ENCODE data around the gene HAUS6. TPM values are rescaled to one million over a fixed set of nuclear protein-coding genes. Genes with fewer than 3 reads are reported as not detected.

Gene HAUS6
- polyA plus RNA-seq, 1 donor (not counting 4 experiments of a cell fraction or from before 2014, with no cell fraction given), result 15.7 TPM

DNA sequence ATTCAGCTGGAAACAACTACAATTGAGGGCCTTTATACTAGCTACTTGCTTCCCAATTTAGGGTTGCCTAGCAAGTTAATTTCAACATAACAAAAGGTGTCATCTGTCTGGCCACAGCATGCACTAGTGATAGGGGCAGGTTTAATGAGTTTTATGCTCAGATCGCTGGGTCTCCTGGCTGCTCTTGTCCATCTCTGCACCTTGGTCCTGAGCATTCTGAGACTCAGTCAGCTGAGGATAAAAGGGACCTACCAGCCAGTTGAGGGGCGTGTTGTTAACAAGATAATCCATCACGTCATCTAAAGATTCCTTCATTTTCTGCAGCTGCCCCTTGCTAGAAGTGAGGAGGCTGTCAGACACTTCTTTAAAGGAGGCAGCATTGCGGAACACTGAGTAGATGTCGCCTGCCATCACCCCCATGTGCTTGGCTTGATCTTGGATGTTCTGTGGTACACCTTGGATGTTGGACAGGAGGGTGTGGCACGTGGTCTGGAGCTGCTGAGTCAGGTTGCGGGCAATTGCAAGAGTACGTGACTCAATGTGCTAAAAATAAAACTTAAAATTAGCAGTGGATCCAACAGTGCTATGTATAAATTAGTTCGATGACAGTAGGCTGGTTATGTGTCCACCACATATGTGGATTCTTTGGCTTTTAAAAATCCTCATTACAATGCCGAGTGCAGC is 13.5 kb upstream of the HAUS6 start:
- Histone ChIP-seq H3K9me1 (ENCODE audit: control insufficient read depth, extremely low read depth, insufficient read depth, low read length) (peaks cover 3% of the 10 kb centered on the region), H3K4me3 (ENCODE audit: control insufficient read depth in 2 of 3, extremely low read depth in 1 of 3, insufficient read depth in 2 of 3, low read depth in 1 of 3, low read length in 3 of 3) (no peak overlapping the region), H3K4me1 (ENCODE audit: control insufficient read depth, extremely low read depth, insufficient read depth, low read length) (peaks cover 41% of the 10 kb centered on the region), H3K27me3 (ENCODE audit: control insufficient read depth, extremely low read depth, insufficient read depth, low read length) (no peaks in the 10 kb centered on the region), H3K27ac (ENCODE audit: control insufficient read depth, insufficient read depth, low read length) (peak overlapping the region; percentile 52), H3K4me2 (ENCODE audit: control insufficient read depth, extremely low read depth, insufficient read depth, low read depth, low read length) (peak overlapping the region; percentile 27), H3K36me3 (ENCODE audit: control insufficient read depth in 2 of 2, extremely low read depth in 1 of 2, insufficient read depth in 2 of 2, low read length in 2 of 2) (peaks cover 14 to 25% of the 10 kb centered on the region in 2 experiments), H3K79me2 (ENCODE audit: control insufficient read depth, insufficient read depth, low read length) (no peaks in the 10 kb centered on the region), H3K9me3 (ENCODE audit: control insufficient read depth, low read depth, low read length) (no peaks in the 10 kb centered on the region), H3K9ac (ENCODE audit: control insufficient read depth, extremely low read depth, insufficient read depth, low read length) (no peak overlapping the region), H4K20me1 (ENCODE audit: control insufficient read depth, extremely low read depth, insufficient read depth, low read length) (no peaks in the 10 kb centered on the region), H2AFZ (ENCODE audit: control insufficient read depth, low read length) (no peak overlapping the region)
- TF ChIP-seq, protein P1, sequence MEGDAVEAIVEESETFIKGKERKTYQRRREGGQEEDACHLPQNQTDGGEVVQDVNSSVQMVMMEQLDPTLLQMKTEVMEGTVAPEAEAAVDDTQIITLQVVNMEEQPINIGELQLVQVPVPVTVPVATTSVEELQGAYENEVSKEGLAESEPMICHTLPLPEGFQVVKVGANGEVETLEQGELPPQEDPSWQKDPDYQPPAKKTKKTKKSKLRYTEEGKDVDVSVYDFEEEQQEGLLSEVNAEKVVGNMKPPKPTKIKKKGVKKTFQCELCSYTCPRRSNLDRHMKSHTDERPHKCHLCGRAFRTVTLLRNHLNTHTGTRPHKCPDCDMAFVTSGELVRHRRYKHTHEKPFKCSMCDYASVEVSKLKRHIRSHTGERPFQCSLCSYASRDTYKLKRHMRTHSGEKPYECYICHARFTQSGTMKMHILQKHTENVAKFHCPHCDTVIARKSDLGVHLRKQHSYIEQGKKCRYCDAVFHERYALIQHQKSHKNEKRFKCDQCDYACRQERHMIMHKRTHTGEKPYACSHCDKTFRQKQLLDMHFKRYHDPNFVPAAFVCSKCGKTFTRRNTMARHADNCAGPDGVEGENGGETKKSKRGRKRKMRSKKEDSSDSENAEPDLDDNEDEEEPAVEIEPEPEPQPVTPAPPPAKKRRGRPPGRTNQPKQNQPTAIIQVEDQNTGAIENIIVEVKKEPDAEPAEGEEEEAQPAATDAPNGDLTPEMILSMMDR (optimal IDR thresholded peaks at IDR 0.05 in 1 of 3, IDR thresholded peaks at IDR 0.05 in 1 of 3, conservative IDR thresholded peaks at IDR 0.05 in 1 of 3; ENCODE audit: extremely low read depth in 1 of 3, insufficient read depth in 2 of 3, low read length in 3 of 3), result no peak
- no peak for TF ChIP-seq EZH2 (IDR thresholded peaks at IDR 0.05; ENCODE audit: low read length)
- FAIRE-seq (peak; percentile 79), DNase-seq (ENCODE audit: low read depth, low spot score) (no peak)
- dilution Hi-C loops (cut with MboI; ENCODE audit: extremely low pct_ligation_motif_present, low sequenced_read_pairs), result no loop called here

DNA sequence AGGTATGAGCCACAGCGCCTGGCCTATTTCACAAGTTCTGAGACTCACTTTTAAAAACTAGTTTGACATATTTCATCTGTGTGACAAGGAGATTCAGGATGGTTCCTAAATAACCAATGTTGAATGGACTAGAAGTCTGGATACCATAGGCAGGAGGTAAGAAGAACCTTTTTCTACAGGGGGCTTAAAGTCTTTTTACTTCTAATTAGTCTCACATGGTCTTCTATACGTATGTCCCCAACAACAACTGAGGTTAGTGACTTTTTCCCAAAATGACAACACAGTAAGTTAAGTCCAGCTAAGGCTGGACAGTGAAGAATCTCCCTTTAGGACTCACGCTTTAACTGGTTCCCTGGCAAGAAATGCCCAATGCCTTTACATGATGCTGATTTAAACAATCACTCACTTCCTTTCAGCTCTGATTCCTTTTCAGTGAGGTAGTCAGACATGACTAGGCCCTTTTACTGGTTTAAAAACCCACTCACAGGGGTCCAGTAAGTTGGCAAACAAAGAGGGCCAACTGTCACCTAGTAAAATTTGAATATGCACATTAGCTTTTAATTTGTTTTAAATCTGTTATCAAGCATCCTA is 12.1 kb upstream of the HAUS6 start:
- Histone ChIP-seq H2AFZ (ENCODE audit: control insufficient read depth, low read length) (no peak overlapping the region), H3K4me1 (ENCODE audit: control insufficient read depth, extremely low read depth, insufficient read depth, low read length) (peaks cover 36% of the 10 kb centered on the region), H3K9me3 (ENCODE audit: control insufficient read depth, low read depth, low read length) (no peaks in the 10 kb centered on the region), H3K4me3 (ENCODE audit: control insufficient read depth in 2 of 3, extremely low read depth in 1 of 3, insufficient read depth in 2 of 3, low read depth in 1 of 3, low read length in 3 of 3) (no peak overlapping the region), H3K27ac (ENCODE audit: control insufficient read depth, insufficient read depth, low read length) (no peak overlapping the region), H3K79me2 (ENCODE audit: control insufficient read depth, insufficient read depth, low read length) (no peaks in the 10 kb centered on the region), H3K36me3 (ENCODE audit: control insufficient read depth in 2 of 2, extremely low read depth in 1 of 2, insufficient read depth in 2 of 2, low read length in 2 of 2) (peaks cover 9 to 22% of the 10 kb centered on the region in 2 experiments), H3K4me2 (ENCODE audit: control insufficient read depth, extremely low read depth, insufficient read depth, low read depth, low read length) (no peak overlapping the region), H3K9ac (ENCODE audit: control insufficient read depth, extremely low read depth, insufficient read depth, low read length) (no peak overlapping the region), H3K27me3 (ENCODE audit: control insufficient read depth, extremely low read depth, insufficient read depth, low read length) (no peaks in the 10 kb centered on the region), H4K20me1 (ENCODE audit: control insufficient read depth, extremely low read depth, insufficient read depth, low read length) (no peaks in the 10 kb centered on the region), H3K9me1 (ENCODE audit: control insufficient read depth, extremely low read depth, insufficient read depth, low read length) (peaks cover 3% of the 10 kb centered on the region)
- FAIRE-seq (peak; percentile 26), DNase-seq (ENCODE audit: low read depth, low spot score) (no peak)
- dilution Hi-C loops (cut with MboI; ENCODE audit: extremely low pct_ligation_motif_present, low sequenced_read_pairs), result no loop called here
- TF ChIP-seq, protein P1 (optimal IDR thresholded peaks at IDR 0.05 in 1 of 3, IDR thresholded peaks at IDR 0.05 in 1 of 3, conservative IDR thresholded peaks at IDR 0.05 in 1 of 3; ENCODE audit: extremely low read depth in 1 of 3, insufficient read depth in 2 of 3, low read length in 3 of 3), result no peak
- TF ChIP-seq EZH2 (IDR thresholded peaks at IDR 0.05; ENCODE audit: low read length), result no peak

All from keratinocyte (primary cell).